ENCODE data around the gene SOD3.

Gene SOD3
- 0 reads per million in 2 experiments for total RNA-seq

GRCh38 chr4:24794916-24795665, at the start of gene SOD3:
SOD3 (plus strand) TSS chr4:24795573; CDS start chr4:24799522, 3,949 bp downstream.
- DNase-seq (ENCODE audit: low read depth): no peak

- no peak for DNase-seq (ENCODE audit: low read depth)
Observed at GRCh38 chr4:24747234-24747975, 48.0 kb upstream of the SOD3 start.

- no peak for DNase-seq (ENCODE audit: low read depth)
Observed at GRCh38 chr4:24748023-24748422, 47.4 kb upstream of the SOD3 start.

GRCh38 chr4:24748758-24749350, 46.5 kb upstream of the SOD3 start:
- no peak for DNase-seq (ENCODE audit: low read depth)

- DNase-seq (ENCODE audit: low read depth): no peak
Observed at GRCh38 chr4:24750106-24750505, 45.3 kb upstream of the SOD3 start.

- DNase-seq (ENCODE audit: low read depth): no peak
Observed at GRCh38 chr4:24751926-24752539, 43.3 kb upstream of the SOD3 start.

GRCh38 chr4:24753519-24753918, 41.9 kb upstream of the SOD3 start:
- DNase-seq (ENCODE audit: low read depth): no peak

- no peak for DNase-seq (ENCODE audit: low read depth)
Observed at GRCh38 chr4:24754571-24754970, 40.8 kb upstream of the SOD3 start.

- no peak for DNase-seq (ENCODE audit: low read depth)
Observed at GRCh38 chr4:24763631-24764297, 31.6 kb upstream of the SOD3 start.

GRCh38 chr4:24764345-24764744, 31.0 kb upstream of the SOD3 start:
- DNase-seq (ENCODE audit: low read depth): no peak

- no peak for DNase-seq (ENCODE audit: low read depth)
Observed at GRCh38 chr4:24765376-24765988, 29.9 kb upstream of the SOD3 start.

- no peak for DNase-seq (ENCODE audit: low read depth)
Observed at GRCh38 chr4:24768006-24768405, 27.4 kb upstream of the SOD3 start.

GRCh38 chr4:24768604-24769003, 26.8 kb upstream of the SOD3 start:
- no peak for DNase-seq (ENCODE audit: low read depth)

GRCh38 chr4:24769571-24769970, 25.8 kb upstream of the SOD3 start:
- no peak for DNase-seq (ENCODE audit: low read depth)

GRCh38 chr4:24770032-24770584, 25.3 kb upstream of the SOD3 start:
- DNase-seq (ENCODE audit: low read depth): no peak

- no peak for DNase-seq (ENCODE audit: low read depth)
Observed at GRCh38 chr4:24770667-24771066, 24.7 kb upstream of the SOD3 start.

- no peak for DNase-seq (ENCODE audit: low read depth)
Observed at GRCh38 chr4:24771241-24771640, 24.1 kb upstream of the SOD3 start.

GRCh38 chr4:24772061-24772705, 23.2 kb upstream of the SOD3 start:
- DNase-seq (ENCODE audit: low read depth): no peak

GRCh38 chr4:24772952-24773351, 22.4 kb upstream of the SOD3 start:
- DNase-seq (ENCODE audit: low read depth): no peak

- no peak for DNase-seq (ENCODE audit: low read depth)
Observed at GRCh38 chr4:24774452-24774851, 20.9 kb upstream of the SOD3 start.
